ENCODE data around the gene MAML3. TPM values are rescaled to one million over a fixed set of nuclear protein-coding genes. Genes with fewer than 3 reads are reported as not detected.

Gene MAML3
- total RNA-seq, 2 experiments from 2014 or later, result 2.0 to 2.4 TPM

DNA sequence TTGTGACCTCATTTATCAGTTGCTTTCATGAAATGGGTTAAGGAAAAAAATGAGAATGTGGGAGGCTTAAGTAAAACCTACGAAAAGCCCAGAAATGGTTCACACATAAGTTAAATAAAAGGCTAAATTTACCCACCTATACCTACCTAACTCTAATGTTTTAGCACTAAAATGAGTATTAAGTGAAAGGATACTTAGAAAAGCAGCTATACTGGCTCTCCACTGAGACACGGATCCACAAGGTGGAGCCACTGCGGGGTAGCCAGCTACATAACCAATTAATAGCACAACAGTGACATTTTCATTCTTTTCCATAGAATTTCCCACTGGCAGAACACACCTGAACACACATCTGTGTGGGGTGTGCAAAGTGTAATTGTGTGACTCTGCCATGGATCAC is 101.9 kb downstream of the MAML3 start:
- CTCF ChIA-PET, result interaction anchor here (0.6 to 2.2 kb wide), 12 partner anchors 13 to 308 kb away, joined by 3 to 7 read pairs (median 4); partner anchors contain the start of gene MAML3
- ATAC-seq, result no peak
- no peak overlapping the region for H3K4me3 Mint-ChIP-seq
- H3K9me3 Mint-ChIP-seq, result no peaks in the 10 kb centered on the region
- no peak overlapping the region for H3K27ac Mint-ChIP-seq
- TF ChIP-seq, protein P1, sequence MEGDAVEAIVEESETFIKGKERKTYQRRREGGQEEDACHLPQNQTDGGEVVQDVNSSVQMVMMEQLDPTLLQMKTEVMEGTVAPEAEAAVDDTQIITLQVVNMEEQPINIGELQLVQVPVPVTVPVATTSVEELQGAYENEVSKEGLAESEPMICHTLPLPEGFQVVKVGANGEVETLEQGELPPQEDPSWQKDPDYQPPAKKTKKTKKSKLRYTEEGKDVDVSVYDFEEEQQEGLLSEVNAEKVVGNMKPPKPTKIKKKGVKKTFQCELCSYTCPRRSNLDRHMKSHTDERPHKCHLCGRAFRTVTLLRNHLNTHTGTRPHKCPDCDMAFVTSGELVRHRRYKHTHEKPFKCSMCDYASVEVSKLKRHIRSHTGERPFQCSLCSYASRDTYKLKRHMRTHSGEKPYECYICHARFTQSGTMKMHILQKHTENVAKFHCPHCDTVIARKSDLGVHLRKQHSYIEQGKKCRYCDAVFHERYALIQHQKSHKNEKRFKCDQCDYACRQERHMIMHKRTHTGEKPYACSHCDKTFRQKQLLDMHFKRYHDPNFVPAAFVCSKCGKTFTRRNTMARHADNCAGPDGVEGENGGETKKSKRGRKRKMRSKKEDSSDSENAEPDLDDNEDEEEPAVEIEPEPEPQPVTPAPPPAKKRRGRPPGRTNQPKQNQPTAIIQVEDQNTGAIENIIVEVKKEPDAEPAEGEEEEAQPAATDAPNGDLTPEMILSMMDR (IDR thresholded peaks at IDR 0.05), result peak; percentile 44
- H3K27me3 Mint-ChIP-seq, result peaks cover 6% of the 10 kb centered on the region
- H3K36me3 Mint-ChIP-seq (ENCODE audit: low read depth), result no peaks in the 10 kb centered on the region
- peak; percentile 67 for DNase-seq
- POLR2A ChIA-PET, result interaction anchor here (1.0 kb wide), 1 partner anchor 102 kb away, joined by 3 read pairs; the partner anchor contains the start of gene MAML3
- intact Hi-C loops (cut with micrococcal nuclease), result loop anchor here (5.0 kb wide), 1 partner anchor 100 kb away; the partner anchor contains the start of gene MAML3
- H3K4me1 Mint-ChIP-seq (ENCODE audit: low read depth), result peaks cover 55% of the 10 kb centered on the region

DNA sequence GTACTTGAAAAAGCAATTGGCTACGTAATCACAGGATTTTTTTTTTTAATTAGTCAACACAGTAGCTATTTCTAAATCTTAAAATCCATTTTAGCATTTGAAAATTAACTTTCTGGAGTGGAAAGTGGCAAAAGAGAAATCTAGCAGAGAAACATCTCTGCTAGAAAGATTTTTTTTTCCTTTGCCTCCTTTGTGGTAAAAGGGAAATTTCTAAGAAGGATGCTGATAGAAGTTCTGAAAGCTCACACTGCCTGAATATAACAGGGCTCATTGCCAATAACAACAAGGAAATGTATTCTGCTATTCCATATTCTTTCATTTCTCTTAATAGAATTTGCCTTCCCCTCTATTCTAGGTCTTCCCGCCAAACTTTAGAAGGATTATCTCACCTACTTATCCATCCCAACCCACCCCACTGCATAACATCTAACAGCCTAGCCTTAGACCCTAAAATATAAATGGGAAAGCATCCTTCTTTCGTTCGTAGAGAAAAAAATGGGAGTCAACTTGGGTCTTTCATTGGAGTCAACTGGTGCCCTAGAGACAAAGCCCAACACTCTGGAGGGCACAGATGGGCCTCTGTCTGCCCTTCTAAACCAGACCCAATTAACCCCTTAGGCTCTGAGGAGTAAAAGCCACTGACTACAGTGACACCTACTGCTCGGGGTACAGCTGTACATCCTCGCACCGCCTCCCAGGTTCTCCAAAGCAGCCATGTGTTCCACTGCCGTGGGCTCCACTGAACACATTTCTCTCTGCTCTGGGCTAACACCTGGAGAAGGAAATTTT is 103.9 kb downstream of the MAML3 start:
- POLR2A ChIA-PET, result interaction anchor here (1.2 to 1.7 kb wide), 3 partner anchors 20 to 103 kb away, joined by 3 to 7 read pairs (median 3); partner anchors contain the start of gene MAML3
- peaks cover 7% of the 10 kb centered on the region for H3K27me3 Mint-ChIP-seq
- intact Hi-C loops (cut with micrococcal nuclease), result loop anchor here (5.0 kb wide), 1 partner anchor 102 kb away; the partner anchor contains the start of gene MAML3
- no peaks in the 10 kb centered on the region for H3K9me3 Mint-ChIP-seq
- DNase-seq, result peak; percentile 53
- peak; percentile 57 for ATAC-seq
- H3K4me1 Mint-ChIP-seq (ENCODE audit: low read depth), result peaks cover 55% of the 10 kb centered on the region
- CTCF ChIA-PET, result interaction anchor here (0.7 to 1.8 kb wide), 17 partner anchors 11 to 318 kb away, joined by 3 to 11 read pairs (median 4); partner anchors contain the start of gene MAML3
- H3K4me3 Mint-ChIP-seq, result peak overlapping the region; percentile 75
- H3K27ac Mint-ChIP-seq, result peak overlapping the region; percentile 83
- H3K36me3 Mint-ChIP-seq (ENCODE audit: low read depth), result no peaks in the 10 kb centered on the region
- TF ChIP-seq, protein P1 (IDR thresholded peaks at IDR 0.05), result peak; percentile 64

DNA sequence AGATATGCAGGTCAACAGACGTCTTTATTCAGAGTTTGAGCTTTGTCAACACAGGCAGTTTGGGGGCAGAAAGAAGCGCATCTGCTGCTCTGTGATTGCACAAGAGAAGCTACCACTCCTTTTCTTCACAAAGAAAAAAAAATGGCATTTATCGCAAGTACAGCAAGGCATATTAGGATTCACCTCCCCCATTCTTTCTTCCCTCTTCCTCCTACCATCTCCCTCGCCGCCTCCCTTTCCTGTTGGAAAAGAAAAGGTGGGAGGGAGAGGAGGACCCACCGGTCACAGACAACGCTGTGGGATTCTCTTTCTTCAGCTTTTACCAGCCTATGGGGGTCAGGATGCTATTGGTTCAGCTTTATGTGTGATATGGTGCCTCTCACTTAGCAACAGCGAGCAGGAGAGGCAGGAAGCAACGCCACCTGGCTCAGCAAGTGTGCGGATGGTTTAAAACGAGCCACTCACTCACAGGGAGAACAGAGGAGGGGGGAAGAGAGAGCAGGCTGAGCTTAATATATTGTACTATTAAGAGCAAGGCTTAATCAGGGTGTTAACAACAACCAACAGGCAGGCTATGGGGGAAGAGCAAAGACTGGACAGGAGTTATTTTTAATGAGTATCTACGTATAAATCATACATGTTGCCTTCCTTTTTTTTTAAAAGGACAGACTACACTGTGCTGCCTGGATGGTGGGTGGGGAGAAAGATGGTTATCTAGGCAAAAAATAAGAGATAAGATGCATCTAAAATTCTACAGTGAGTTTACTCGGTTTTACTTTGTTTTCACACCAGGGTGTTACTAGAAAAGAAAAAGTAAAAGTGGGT is 104.7 kb downstream of the MAML3 start:
- ChIA-PET POLR2A (interaction anchor here (0.7 to 1.7 kb wide), 5 partner anchors 21 to 104 kb away, joined by 3 to 7 read pairs (median 3); partner anchors contain the start of gene MAML3), CTCF (interaction anchor here (0.7 to 1.8 kb wide), 17 partner anchors 19 to 317 kb away, joined by 3 to 11 read pairs (median 3); partner anchors contain the start of gene MAML3)
- ATAC-seq (peak; percentile 93), DNase-seq (peak; percentile 74)
- Mint-ChIP-seq H3K27ac (peak overlapping the region; percentile 83), H3K4me3 (peak overlapping the region; percentile 75), H3K36me3 (ENCODE audit: low read depth) (no peaks in the 10 kb centered on the region), H3K9me3 (no peaks in the 10 kb centered on the region), H3K4me1 (ENCODE audit: low read depth) (peaks cover 57% of the 10 kb centered on the region), H3K27me3 (peaks cover 7% of the 10 kb centered on the region)
- intact Hi-C loops (cut with micrococcal nuclease), result no loop called here
- TF ChIP-seq, protein P1 (IDR thresholded peaks at IDR 0.05), result no peak

DNA sequence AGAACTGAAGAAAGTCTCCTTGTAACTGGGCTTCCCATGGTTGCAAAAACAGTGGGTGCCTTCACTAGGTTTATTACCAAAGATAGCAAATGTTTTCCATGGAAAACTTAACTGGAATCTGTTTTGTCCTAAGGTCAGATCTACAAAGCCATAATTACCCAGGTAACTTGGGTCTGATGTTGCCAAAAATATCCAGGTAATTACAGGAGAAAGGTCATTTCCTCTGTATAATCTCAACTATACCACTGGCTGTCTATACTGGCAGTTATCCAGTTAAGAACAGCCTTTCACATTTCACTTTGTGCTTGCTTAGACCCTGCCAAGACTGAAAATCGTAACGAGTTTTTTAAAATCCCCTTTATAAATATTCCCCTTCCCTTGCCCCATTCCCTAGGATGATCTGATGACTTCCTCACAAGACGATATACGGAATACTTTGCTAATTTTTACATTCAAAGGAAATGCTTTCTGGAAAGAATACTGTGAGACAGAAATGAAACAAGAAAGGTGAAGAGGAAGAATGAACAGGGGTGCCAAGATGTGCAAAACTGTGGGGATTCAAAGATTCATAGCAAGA is 105.5 kb downstream of the MAML3 start:
- intact Hi-C loops (cut with micrococcal nuclease), result no loop called here

More for the DNA sequence above, 105.5 kb downstream of the MAML3 start:
- ChIA-PET POLR2A (interaction anchor here (0.7 to 1.7 kb wide), 5 partner anchors 21 to 105 kb away, joined by 3 to 7 read pairs (median 3); partner anchors contain the start of gene MAML3), CTCF (interaction anchor here (0.9 to 1.8 kb wide), 10 partner anchors 20 to 316 kb away, joined by 3 to 11 read pairs (median 5); partner anchors contain the start of gene MAML3)
- Mint-ChIP-seq H3K27ac (peak overlapping the region; percentile 83), H3K4me1 (ENCODE audit: low read depth) (peaks cover 53% of the 10 kb centered on the region), H3K36me3 (ENCODE audit: low read depth) (no peaks in the 10 kb centered on the region), H3K27me3 (peaks cover 7% of the 10 kb centered on the region), H3K4me3 (peak overlapping the region; percentile 75), H3K9me3 (no peaks in the 10 kb centered on the region)
- ATAC-seq (no peak), DNase-seq (no peak)
- TF ChIP-seq, protein P1 (IDR thresholded peaks at IDR 0.05), result no peak

All from activated CD8-positive, alpha-beta T cell treated with anti-CD3 and anti-CD28 coated beads for 36 hours (primary cell).